Liver (tissue), 9 donors: ENCODE results near the gene ZNF548. TPM values are rescaled to one million over a fixed set of nuclear protein-coding genes. Genes with fewer than 3 reads are reported as not detected.
A peak's percentile ranks its signal among the peaks of the same experiment; 100 is the strongest.

Source experiments
- DNase-seq: peaks from one replicate; pipeline ENCODE4 v3.0.0-alpha.2; 2017; ENCODE audit warnings: low spot score
- H3K27ac ChIP-seq, 2 donors: one replicate each; pipeline ENCODE4 v1.7.0; 2013; ENCODE audit warnings: inconsistent platforms in 2 of 2, low read length in 2 of 2, control low read depth in 1 of 2, low read depth in 1 of 2, mild to moderate bottlenecking in 1 of 2
- H3K27me3 ChIP-seq, 4 donors: one replicate each; pipeline versions ENCODE4 v1.6.1 to v1.7.0; 2013; ENCODE audit warnings: low read length in 3 of 4, inconsistent platforms in 1 of 4, mild to moderate bottlenecking in 1 of 4, moderate library complexity in 1 of 4; ENCODE audit not compliant: control insufficient read depth in 4 of 4, insufficient read depth in 4 of 4
- H3K36me3 ChIP-seq, 4 donors: one replicate each; pipeline versions ENCODE4 v1.6.1 to v1.7.0; 2013; ENCODE audit warnings: low read length in 3 of 4, mild to moderate bottlenecking in 3 of 4, low read depth in 1 of 4, moderate library complexity in 1 of 4; ENCODE audit not compliant: control insufficient read depth in 4 of 4, insufficient read depth in 3 of 4
- H3K4me1 ChIP-seq, 4 donors: one replicate each; pipeline versions ENCODE4 v1.6.1 to v1.7.0; 2013; ENCODE audit warnings: low read length in 3 of 4, mild to moderate bottlenecking in 3 of 4, moderate library complexity in 1 of 4; ENCODE audit not compliant: control insufficient read depth in 4 of 4, insufficient read depth in 4 of 4
- H3K4me3 ChIP-seq, 3 donors: one replicate each; pipeline versions ENCODE4 v1.6.1 to v1.7.0; 2013; ENCODE audit warnings: low read length in 3 of 3, control low read depth in 1 of 3, low read depth in 1 of 3, mild to moderate bottlenecking in 1 of 3
- H3K9ac ChIP-seq, 2 donors: one replicate each; pipeline ENCODE4 v1.7.0; 2013; ENCODE audit warnings: low read length in 2 of 2, mild to moderate bottlenecking in 2 of 2, moderate library complexity in 2 of 2, control low read depth in 1 of 2, low read depth in 1 of 2
- H3K9me3 ChIP-seq, 4 donors: one replicate each; pipeline versions ENCODE4 v1.6.1 to v1.7.0; 2013; ENCODE audit warnings: low read length in 3 of 4; ENCODE audit not compliant: control insufficient read depth in 4 of 4
- FOXA2 ChIP-seq: IDR thresholded peaks from 2 replicates; pipeline ENCODE4 v1.6.1; 2016; ENCODE audit warnings: antibody characterized with exemption
- GABPA ChIP-seq, 2 donors: IDR thresholded peaks in 1 of 2; conservative IDR thresholded peaks in 1 of 2; 2 replicates each; pipeline ENCODE4 v1.6.1; 2016; ENCODE audit warnings: antibody characterized with exemption in 2 of 2, mild to moderate bottlenecking in 1 of 2, moderate library complexity in 1 of 2
- HNF4A ChIP-seq, 2 donors: conservative IDR thresholded peaks; 2 replicates each; pipeline ENCODE4 v1.6.1; 2016; ENCODE audit warnings: antibody characterized with exemption in 2 of 2, mild to moderate bottlenecking in 2 of 2
- RAD21 ChIP-seq, 2 donors: IDR thresholded peaks; 2 replicates each; pipeline ENCODE4 v1.6.1; 2016; ENCODE audit warnings: antibody characterized with exemption in 2 of 2, mild to moderate bottlenecking in 2 of 2
- RXRA ChIP-seq, 2 donors: IDR thresholded peaks; 2 replicates each; pipeline ENCODE4 v1.6.1; 2017 to 2018; ENCODE audit warnings: antibody characterized with exemption in 2 of 2, mild to moderate bottlenecking in 1 of 2
- SP1 ChIP-seq: IDR thresholded peaks from 2 replicates; pipeline ENCODE4 v1.6.1; 2018; ENCODE audit warnings: antibody characterized with exemption, mild to moderate bottlenecking
- ZBTB33 ChIP-seq: IDR thresholded peaks from 2 replicates; pipeline ENCODE4 v1.6.1; 2016; ENCODE audit warnings: antibody characterized with exemption
- WGBS: extraction: QIAGEN DNeasy Blood & Tissue Kit; methylation state at CpG from one replicate; pipeline ENCODE4 v1.1.7; 2013; 5-methylcytosine and 5-hydroxymethylcytosine counted together
- polyA plus RNA-seq, 2 donors: library from polyadenylated mRNA; stranded (reverse) in 1 of 2; unstranded in 1 of 2; fragments of 200-250 nt in 1 of 2; fragments of >200 nt in 1 of 2; fragmentation: Nextera tagmentation in 1 of 2; extraction: Ambion mirVana in 1 of 2; gene quantifications; one replicate each; pipeline versions ENCODE4 v1.2.1 to v1.2.3, GENCODE V29; 2013 to 2015
- total RNA-seq, 2 donors: library from RNA; depleted of rRNA; stranded (reverse); fragments of >200 nt; gene quantifications; one replicate each; pipeline ENCODE4 v1.2.3, GENCODE V29; 2014
- TF ChIP-seq, protein P1 (sequence below): IDR thresholded peaks from 2 replicates; pipeline ENCODE4 v1.6.1; 2016; ENCODE audit warnings: antibody characterized with exemption, mild to moderate bottlenecking
- TF ChIP-seq, protein P2 (sequence below): IDR thresholded peaks from 2 replicates; pipeline ENCODE4 v1.6.1; 2016; ENCODE audit warnings: antibody characterized with exemption
- donor health status: healthy.
- donor health status: healthy.
- donor health status: healthy.
- donor health status: healthy.
- donor health status: healthy.

Gene ZNF548
- total and polyA plus RNA-seq, 4 donors: 1.8 to 13.9 (median 5.3) TPM

DNA sequence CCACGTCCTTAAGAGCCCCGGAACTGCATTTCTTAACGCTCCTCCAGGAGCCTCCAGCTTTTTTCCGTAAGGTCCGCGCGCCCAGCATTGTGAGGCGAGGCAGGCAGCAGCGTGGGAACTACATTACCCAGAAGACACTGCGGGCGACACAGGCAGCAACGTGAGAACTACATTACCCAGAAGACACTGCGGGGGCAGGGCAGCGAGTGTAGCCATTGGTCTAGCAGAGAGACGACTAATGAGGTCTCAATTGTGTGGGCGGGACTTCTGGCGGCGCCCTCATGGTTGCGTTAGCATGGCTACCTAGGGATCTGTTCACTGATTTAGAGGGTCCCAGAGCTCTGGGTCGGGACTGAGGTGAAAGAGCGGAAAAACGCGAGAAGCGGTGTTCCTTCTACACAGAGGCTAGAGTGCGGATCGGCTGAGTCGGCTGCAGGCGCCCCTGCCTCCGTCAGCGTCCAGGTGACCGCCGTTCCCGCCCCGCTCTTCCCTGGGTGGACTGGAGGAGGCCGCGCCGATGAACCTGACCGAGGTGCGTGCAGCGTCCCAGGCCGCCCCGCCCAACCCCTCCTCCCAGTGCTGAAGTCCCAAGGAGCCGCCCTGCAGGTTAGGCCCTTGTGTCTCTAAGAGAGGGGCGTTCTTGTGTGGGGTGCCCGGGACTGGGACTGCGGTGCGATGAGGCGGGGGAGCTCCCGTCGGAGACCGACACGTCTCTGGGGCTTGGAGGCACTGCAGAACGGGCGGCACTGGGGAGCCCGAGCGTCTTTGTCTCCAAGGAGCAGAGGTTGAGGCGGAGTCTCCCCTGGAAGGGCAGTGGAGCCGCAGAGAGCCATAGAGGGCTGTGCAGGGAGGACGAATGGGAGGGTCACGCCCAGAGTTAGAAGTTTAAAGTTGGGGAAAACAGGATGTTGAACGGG lies 45.7 kb downstream of the ZNF548 start, which contains the start of gene ZNF749 (continued):
- TF ChIP-seq ZBTB33: peak; percentile 76

- WGBS: 81% methylated on average over 1 of the region's 1 CpG
- Histone ChIP-seq H3K27me3 (no peaks in the 10 kb centered on the region), H3K9ac (no peak overlapping the region), H3K4me3 (peak overlapping the region in 2 of 3 donors; percentile 77 to 83), H3K27ac (no peak overlapping the region), H3K4me1 (peaks cover 0 to 16% (median 14%) of the 10 kb centered on the region in 4 donors), H3K36me3 (peaks cover 4 to 15% (median 10%) of the 10 kb centered on the region in 4 donors), H3K9me3 (peaks cover 5 to 17% (median 10%) of the 10 kb centered on the region in 4 donors)
- peak; percentile 62 for DNase-seq
- no peak for TF ChIP-seq RXRA (IDR thresholded peaks at IDR 0.05)
- no peak for TF ChIP-seq GABPA (IDR thresholded peaks at IDR 0.05 in 1 of 2, conservative IDR thresholded peaks at IDR 0.05 in 1 of 2)
- TF ChIP-seq, protein P1, sequence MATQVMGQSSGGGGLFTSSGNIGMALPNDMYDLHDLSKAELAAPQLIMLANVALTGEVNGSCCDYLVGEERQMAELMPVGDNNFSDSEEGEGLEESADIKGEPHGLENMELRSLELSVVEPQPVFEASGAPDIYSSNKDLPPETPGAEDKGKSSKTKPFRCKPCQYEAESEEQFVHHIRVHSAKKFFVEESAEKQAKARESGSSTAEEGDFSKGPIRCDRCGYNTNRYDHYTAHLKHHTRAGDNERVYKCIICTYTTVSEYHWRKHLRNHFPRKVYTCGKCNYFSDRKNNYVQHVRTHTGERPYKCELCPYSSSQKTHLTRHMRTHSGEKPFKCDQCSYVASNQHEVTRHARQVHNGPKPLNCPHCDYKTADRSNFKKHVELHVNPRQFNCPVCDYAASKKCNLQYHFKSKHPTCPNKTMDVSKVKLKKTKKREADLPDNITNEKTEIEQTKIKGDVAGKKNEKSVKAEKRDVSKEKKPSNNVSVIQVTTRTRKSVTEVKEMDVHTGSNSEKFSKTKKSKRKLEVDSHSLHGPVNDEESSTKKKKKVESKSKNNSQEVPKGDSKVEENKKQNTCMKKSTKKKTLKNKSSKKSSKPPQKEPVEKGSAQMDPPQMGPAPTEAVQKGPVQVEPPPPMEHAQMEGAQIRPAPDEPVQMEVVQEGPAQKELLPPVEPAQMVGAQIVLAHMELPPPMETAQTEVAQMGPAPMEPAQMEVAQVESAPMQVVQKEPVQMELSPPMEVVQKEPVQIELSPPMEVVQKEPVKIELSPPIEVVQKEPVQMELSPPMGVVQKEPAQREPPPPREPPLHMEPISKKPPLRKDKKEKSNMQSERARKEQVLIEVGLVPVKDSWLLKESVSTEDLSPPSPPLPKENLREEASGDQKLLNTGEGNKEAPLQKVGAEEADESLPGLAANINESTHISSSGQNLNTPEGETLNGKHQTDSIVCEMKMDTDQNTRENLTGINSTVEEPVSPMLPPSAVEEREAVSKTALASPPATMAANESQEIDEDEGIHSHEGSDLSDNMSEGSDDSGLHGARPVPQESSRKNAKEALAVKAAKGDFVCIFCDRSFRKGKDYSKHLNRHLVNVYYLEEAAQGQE: no peak
- no peak for TF ChIP-seq ZBTB33
- no peak for TF ChIP-seq FOXA2
- TF ChIP-seq, protein P2, sequence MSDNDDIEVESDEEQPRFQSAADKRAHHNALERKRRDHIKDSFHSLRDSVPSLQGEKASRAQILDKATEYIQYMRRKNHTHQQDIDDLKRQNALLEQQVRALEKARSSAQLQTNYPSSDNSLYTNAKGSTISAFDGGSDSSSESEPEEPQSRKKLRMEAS: no peak
- TF ChIP-seq HNF4A (conservative IDR thresholded peaks at IDR 0.05): no peak
- TF ChIP-seq RAD21 (IDR thresholded peaks at IDR 0.05): no peak
- TF ChIP-seq SP1: no peak
Observed at GRCh38 chr19:57436417-57436816, 46.8 kb downstream of the ZNF548 start.

GRCh38 chr19:57437931-57438330 lies 48.3 kb downstream of the ZNF548 start:
- Histone ChIP-seq H3K9ac (no peak overlapping the region), H3K27me3 (no peaks in the 10 kb centered on the region), H3K4me1 (peaks cover 0 to 16% (median 14%) of the 10 kb centered on the region in 4 donors), H3K36me3 (peaks cover 4 to 19% (median 14%) of the 10 kb centered on the region in 4 donors), H3K4me3 (no peak overlapping the region), H3K27ac (no peak overlapping the region), H3K9me3 (peaks cover 8 to 26% (median 19%) of the 10 kb centered on the region in 4 donors)
- 85% methylated on average over 4 of the region's 4 CpGs for WGBS
- no peak for DNase-seq
- TF ChIP-seq RXRA (IDR thresholded peaks at IDR 0.05): no peak
